HG02943 (cell line): ENCODE results near the gene PIK3R6.
"Not testable (repeated sequence)": the region's sequence is repeated elsewhere in the genome, so short reads cannot be mapped to it uniquely, and the experiment has no call there.

Experiments used
- ATAC-seq: cut with Tn5 transposase; IDR thresholded peaks from one replicate; pipeline ENCODE4 v1.9.1; 2021; ENCODE audit warnings: mild to moderate bottlenecking, low read depth, moderate library complexity; ENCODE audit not compliant: unreplicated experiment

The PIK3R6 gene

GRCh38 chr17:8894673-8895578, 27.5 kb upstream of the PIK3R6 start:
- no peak for ATAC-seq

GRCh38 chr17:8894202-8894671, 26.8 kb upstream of the PIK3R6 start:
- ATAC-seq, result no peak

GRCh38 chr17:8893621-8894201, 26.2 kb upstream of the PIK3R6 start:
- no peak for ATAC-seq

GRCh38 chr17:8893059-8893458, 25.6 kb upstream of the PIK3R6 start:
- no peak for ATAC-seq

- ATAC-seq, result no peak
Measured at GRCh38 chr17:8892338-8892690, 24.8 kb upstream of the PIK3R6 start.

GRCh38 chr17:8890671-8891070, 23.2 kb upstream of the PIK3R6 start:
- ATAC-seq, result no peak

GRCh38 chr17:8889458-8890210, 22.2 kb upstream of the PIK3R6 start:
- ATAC-seq, result no peak

- ATAC-seq, result no peak
Measured at GRCh38 chr17:8888704-8889302, 21.3 kb upstream of the PIK3R6 start.

- no peak for ATAC-seq
Measured at GRCh38 chr17:8887834-8888703, 20.6 kb upstream of the PIK3R6 start.

GRCh38 chr17:8887301-8887700, 19.8 kb upstream of the PIK3R6 start:
- ATAC-seq, result no peak

- no peak for ATAC-seq
Measured at GRCh38 chr17:8885967-8886684, 18.7 kb upstream of the PIK3R6 start.

GRCh38 chr17:8885163-8885966, 17.9 kb upstream of the PIK3R6 start:
- ATAC-seq, result not testable (repeated sequence)

- ATAC-seq, result no peak
Measured at GRCh38 chr17:8884336-8884990, 17.0 kb upstream of the PIK3R6 start.

GRCh38 chr17:8883353-8883752, 15.9 kb upstream of the PIK3R6 start:
- no peak for ATAC-seq

- ATAC-seq, result no peak
Measured at GRCh38 chr17:8881606-8882005, 14.1 kb upstream of the PIK3R6 start.

- ATAC-seq, result no peak
Measured at GRCh38 chr17:8880466-8880865, 13.0 kb upstream of the PIK3R6 start.

GRCh38 chr17:8879410-8879809, 11.9 kb upstream of the PIK3R6 start:
- ATAC-seq, result no peak

- ATAC-seq, result no peak
Measured at GRCh38 chr17:8877984-8878383, 10.5 kb upstream of the PIK3R6 start.
